ENCODE measurements around the gene DNAAF9. TPM values are rescaled to one million over a fixed set of nuclear protein-coding genes. Genes with fewer than 3 reads are reported as not detected.

The DNAAF9 gene
- total RNA-seq (ENCODE audit: low replicate concordance) = 14.1 and 15.1 TPM in 2 replicates

GRCh38 chr20:3407040-3407770 lies at the start of gene DNAAF9:
Gene DNAAF9, minus strand, starts transcription at chr20:3407669. Its CDS starts 112 bp downstream, at chr20:3407557.
- Mint-ChIP-seq H3K9me3 (no peaks in the 10 kb centered on the region), H3K36me3 (no peaks in the 10 kb centered on the region), H3K27me3 (ENCODE audit: insufficient read depth, low read depth) (peaks cover 2% of the 10 kb centered on the region), H3K4me3 (peak within 1 kb of the TSS; percentile 95), H3K4me1 (peaks cover 22% of the 10 kb centered on the region), H3K27ac (peak within 1 kb of the TSS; percentile 74)
- Histone ChIP-seq H2AFZ (replicated peaks) (peak within 1 kb of the TSS; percentile 75), H3F3A (ENCODE audit: low read depth) (peaks cover 11% of the 10 kb centered on the region), H3K9me3 (ENCODE audit: low read depth) (no peaks in the 10 kb centered on the region), H4K20me1 (ENCODE audit: low read depth) (peaks cover 14% of the 10 kb centered on the region), H3K27ac (no peak within 1 kb of the TSS), H3K4me2 (peak within 1 kb of the TSS; percentile 94), H3K36me3 (no peaks in the 10 kb centered on the region), H3K9ac (peak within 1 kb of the TSS; percentile 2), H3K79me2 (ENCODE audit: low read depth) (peaks cover 41% of the 10 kb centered on the region), H3K4me1 (peaks cover 6% of the 10 kb centered on the region), H3K4me3 (peak within 1 kb of the TSS; percentile 72), H3K27me3 (no peaks in the 10 kb centered on the region)
- DNase-seq (ENCODE audit: low spot score) = peak; percentile 88
- peak; percentile 52 for TF ChIP-seq CTCF (IDR thresholded peaks at IDR 0.05)
- TF ChIP-seq EZH2phosphoT487 (IDR thresholded peaks at IDR 0.05) = no peak

GRCh38 chr20:3456648-3457047 lies 49.2 kb upstream of the DNAAF9 start:
- H4K20me1 ChIP-seq (ENCODE audit: low read depth) = no peaks in the 10 kb centered on the region
- no peaks in the 10 kb centered on the region for H3K36me3 Mint-ChIP-seq
- no peak overlapping the region for H3K4me3 ChIP-seq
- H3K27me3 Mint-ChIP-seq (ENCODE audit: insufficient read depth, low read depth) = peaks cover 10% of the 10 kb centered on the region
- no peaks in the 10 kb centered on the region for H3K27me3 ChIP-seq
- DNase-seq (ENCODE audit: low spot score) = no peak
- no peaks in the 10 kb centered on the region for H3K36me3 ChIP-seq
- peaks cover 38% of the 10 kb centered on the region for H3K4me1 ChIP-seq
- H3K27ac Mint-ChIP-seq = no peak overlapping the region
- no peaks in the 10 kb centered on the region for H3K9me3 ChIP-seq (ENCODE audit: low read depth)
- no peak overlapping the region for H3K27ac ChIP-seq
- H3K4me1 Mint-ChIP-seq = peaks cover 38% of the 10 kb centered on the region
- H3K9ac ChIP-seq = no peak overlapping the region
- H2AFZ ChIP-seq (replicated peaks) = no peak overlapping the region
- no peaks in the 10 kb centered on the region for H3K9me3 Mint-ChIP-seq
- no peak overlapping the region for H3K4me2 ChIP-seq
- peaks cover 32% of the 10 kb centered on the region for H3F3A ChIP-seq (ENCODE audit: low read depth)
- no peak overlapping the region for H3K4me3 Mint-ChIP-seq
- TF ChIP-seq EZH2 (IDR thresholded peaks at IDR 0.05) = no peak
- no peak for TF ChIP-seq EZH2phosphoT487 (IDR thresholded peaks at IDR 0.05)
- TF ChIP-seq CTCF (IDR thresholded peaks at IDR 0.05) = no peak
- H3K79me2 ChIP-seq (ENCODE audit: low read depth) = no peaks in the 10 kb centered on the region

- H3K4me3 Mint-ChIP-seq = peak overlapping the region; percentile 3
- peaks cover 2% of the 10 kb centered on the region for H3K9me3 Mint-ChIP-seq
- no peaks in the 10 kb centered on the region for H3K27me3 ChIP-seq
- H3K27ac Mint-ChIP-seq = no peak overlapping the region
- no peaks in the 10 kb centered on the region for H3K36me3 Mint-ChIP-seq
- peaks cover 28% of the 10 kb centered on the region for H3K4me1 Mint-ChIP-seq
- H3K36me3 ChIP-seq = no peaks in the 10 kb centered on the region
- peaks cover 38% of the 10 kb centered on the region for H3F3A ChIP-seq (ENCODE audit: low read depth)
- peak overlapping the region; percentile 3 for H3K4me2 ChIP-seq
- peak overlapping the region; percentile 87 for H2AFZ ChIP-seq (replicated peaks)
- H3K9me3 ChIP-seq (ENCODE audit: low read depth) = no peaks in the 10 kb centered on the region
- H3K79me2 ChIP-seq (ENCODE audit: low read depth) = no peaks in the 10 kb centered on the region
- DNase-seq (ENCODE audit: low spot score) = no peak
- no peak overlapping the region for H3K4me3 ChIP-seq
- peaks cover 10% of the 10 kb centered on the region for H3K27me3 Mint-ChIP-seq (ENCODE audit: insufficient read depth, low read depth)
- TF ChIP-seq EZH2phosphoT487 (IDR thresholded peaks at IDR 0.05) = no peak
- TF ChIP-seq CTCF (IDR thresholded peaks at IDR 0.05) = no peak
- TF ChIP-seq EZH2 (IDR thresholded peaks at IDR 0.05) = no peak
- H3K4me1 ChIP-seq = peaks cover 38% of the 10 kb centered on the region
- H4K20me1 ChIP-seq (ENCODE audit: low read depth) = no peaks in the 10 kb centered on the region
- H3K27ac ChIP-seq = no peak overlapping the region
- no peak overlapping the region for H3K9ac ChIP-seq
Observed at GRCh38 chr20:3454831-3455230, 47.4 kb upstream of the DNAAF9 start.

Data from neural progenitor cell (in vitro differentiated cells).